Measurements from ENCODE around the gene EVL.

GRCh38 chr14:100034961-100035500 is 30.2 kb upstream of the EVL start:
- no peak for TF ChIP-seq CTCF (IDR thresholded peaks at IDR 0.05; ENCODE audit: insufficient read depth, low read length)
- TF ChIP-seq GABPA (IDR thresholded peaks at IDR 0.05; ENCODE audit: low read depth) = no peak
- no peak for TF ChIP-seq POLR2AphosphoS5 (IDR thresholded peaks at IDR 0.05; ENCODE audit: low read depth)
- TF ChIP-seq REST (IDR thresholded peaks at IDR 0.05; ENCODE audit: insufficient replicate concordance, low read depth) = no peak

Measured in HL-60 (cell line).